GM21360 (cell line): ENCODE measurements around the gene NISCH.

ENCODE experiments used
- ATAC-seq: cut with Tn5 transposase; IDR thresholded peaks from one replicate; pipeline ENCODE4 v1.9.1; 2021; ENCODE audit warnings: mild to moderate bottlenecking, moderate library complexity; ENCODE audit not compliant: unreplicated experiment

The NISCH gene

DNA sequence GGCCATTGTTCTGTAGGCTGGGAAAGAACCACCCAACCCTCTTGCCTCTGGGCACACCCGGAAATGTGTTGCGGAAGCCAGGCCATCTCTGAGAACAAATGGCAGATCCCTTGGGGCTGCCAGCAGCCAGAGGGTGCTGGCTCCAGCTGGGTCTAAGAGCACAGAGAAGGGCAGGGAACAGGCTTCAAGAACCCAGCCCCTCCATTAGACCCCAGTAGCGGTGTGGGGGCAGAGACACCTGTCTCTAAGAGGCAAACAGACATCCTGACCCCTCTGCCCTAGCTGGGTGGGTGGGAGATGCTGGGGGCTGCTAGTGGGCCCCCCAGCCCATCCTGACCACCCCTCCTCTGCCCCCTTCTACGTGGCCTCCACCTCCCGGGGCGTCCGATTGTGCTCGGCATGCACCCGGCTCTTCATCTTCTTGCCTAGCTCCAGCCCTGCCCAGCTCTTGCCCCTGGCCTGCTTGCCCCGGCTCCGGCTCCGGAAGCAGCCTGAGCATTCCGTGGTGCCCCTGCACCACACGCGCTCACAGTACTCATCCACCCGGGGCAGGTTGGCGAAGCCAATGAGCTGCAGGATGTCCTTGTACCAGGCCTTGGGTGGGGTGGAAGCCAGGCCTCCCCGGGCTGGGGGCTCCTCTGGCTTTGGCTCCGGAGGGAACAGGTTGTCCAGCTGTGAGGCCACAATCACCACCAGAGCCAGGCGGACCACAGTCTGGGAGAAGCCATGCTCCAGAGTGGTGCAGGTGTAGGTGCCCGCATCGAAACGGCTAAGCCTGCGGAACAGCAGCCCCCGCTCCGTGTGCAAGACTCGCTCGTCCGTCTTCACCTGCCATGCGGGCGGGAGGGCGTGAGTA, 19.9 kb upstream of the NISCH start:
- ATAC-seq: no peak

DNA sequence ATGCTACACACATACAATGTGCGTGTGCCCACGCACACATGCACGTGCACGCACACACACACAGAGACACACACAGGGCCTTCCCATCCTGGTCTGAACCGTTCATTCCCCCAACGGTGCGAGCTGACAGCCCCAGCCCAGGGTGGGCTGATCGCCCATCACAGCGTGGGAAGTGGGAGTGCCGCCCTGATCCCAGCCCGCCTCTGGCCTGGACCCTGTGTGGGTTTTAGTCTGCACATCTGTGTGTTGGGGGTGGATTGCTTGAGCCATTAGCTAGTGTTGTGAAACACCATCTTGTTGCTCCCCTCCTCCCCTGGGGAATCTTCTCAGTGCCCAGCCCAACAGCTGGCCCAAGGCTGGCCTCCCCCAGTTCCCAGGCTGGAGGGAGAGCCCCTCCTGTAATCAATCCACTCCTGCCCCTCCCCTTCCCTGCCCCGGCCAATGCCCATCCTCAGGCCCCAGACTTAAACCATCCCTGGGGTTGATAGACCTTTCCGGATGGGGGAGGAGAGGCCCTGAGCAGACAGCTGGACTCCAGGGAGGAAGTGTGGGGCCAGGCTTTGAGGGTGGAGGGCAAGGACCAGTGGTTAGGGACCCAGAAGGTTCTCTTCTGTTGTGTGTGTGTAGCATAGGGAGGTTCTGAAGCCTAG, 18.8 kb upstream of the NISCH start:
- no peak for ATAC-seq

DNA sequence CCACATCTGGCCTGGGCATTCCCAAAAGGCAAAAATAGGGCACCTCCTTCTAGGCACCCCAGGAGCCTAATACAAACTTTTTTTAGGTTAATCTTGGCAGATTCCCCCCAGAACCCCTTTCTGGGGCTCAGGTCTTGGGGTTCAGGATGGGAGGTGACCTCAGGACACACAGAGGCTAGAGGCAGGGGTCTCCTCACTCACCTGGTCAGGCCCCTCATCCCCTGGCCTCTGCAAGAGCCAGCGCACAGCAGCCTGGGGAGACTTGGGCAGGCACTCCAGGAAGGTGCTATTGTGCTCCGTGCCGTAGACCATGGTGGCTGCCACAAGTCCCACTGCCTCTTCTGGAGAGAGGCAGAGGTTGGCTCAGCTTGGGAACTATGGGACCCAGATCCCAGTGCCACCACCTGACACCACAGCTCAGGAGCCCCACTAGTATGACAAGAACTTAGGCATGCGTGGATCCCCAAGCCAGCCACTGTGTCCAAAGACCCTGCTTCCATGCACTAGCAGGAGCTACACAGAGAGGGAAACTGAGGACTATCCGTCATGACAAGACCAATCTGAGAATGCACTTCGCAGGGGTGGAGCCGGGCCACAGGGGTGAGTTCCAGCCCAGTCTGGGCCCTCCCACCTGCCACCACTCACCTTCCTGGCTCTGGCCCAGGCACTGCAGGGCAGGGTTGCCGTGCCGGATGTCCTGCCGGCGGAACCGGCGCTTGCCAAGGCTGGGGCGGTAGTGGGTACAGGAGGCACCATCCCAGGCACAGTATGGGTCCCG, 17.9 kb upstream of the NISCH start:
- ATAC-seq: no peak

DNA sequence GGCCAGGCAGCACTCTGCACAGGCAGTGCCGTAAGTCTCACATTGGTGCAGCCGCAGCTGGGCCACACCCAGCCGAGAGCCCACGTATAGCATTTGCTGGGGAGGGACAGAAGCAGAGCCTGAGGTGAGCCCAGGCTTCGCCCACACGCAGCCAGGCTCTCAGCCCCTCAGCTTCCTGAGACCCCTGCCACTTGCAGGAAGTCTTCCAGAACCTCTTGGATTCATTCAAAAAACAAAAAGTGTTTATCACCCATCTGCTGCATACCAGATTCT, 17.4 kb upstream of the NISCH start:
- ATAC-seq: no peak

DNA sequence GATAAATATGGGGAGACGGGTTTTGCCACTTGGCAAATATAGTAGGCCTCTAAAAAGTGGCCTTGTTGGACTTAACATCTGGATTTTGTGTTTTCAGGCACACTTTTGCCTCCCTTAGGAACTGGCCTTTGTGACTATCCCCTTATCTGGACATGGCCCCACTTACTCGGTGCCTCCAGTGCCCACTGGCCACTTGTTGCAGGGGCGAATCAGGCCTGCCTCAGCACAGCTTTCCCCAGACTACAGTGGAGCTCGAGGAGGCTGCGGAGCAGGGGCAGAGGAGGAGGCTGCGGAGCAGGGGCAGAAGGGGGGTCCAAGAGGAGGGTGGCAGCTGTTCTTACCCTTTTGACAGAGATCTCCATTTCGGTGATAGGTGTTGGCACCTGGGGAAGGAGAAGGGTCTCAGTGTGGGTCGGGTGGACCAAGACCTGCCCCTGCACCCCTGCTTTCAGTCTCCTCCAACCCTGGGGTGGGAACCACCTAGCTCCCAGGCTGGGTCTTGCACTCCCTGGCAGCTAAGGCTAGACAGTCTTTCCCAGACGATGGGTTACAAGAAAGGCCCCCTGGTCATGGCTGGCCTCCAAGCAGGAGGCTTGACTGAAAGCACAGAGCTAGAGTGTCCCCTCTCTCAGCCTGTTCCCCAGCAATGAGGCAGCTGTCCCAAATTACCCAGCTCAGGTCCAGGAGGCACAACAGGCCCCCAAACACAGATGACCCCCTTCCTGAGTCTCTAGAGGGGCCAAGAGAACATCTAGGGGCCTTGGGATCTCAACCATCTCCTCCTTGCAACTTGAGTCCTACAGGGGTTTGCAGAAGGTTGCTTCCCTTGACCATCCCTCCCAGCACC, 16.6 kb upstream of the NISCH start:
- no peak for ATAC-seq

DNA sequence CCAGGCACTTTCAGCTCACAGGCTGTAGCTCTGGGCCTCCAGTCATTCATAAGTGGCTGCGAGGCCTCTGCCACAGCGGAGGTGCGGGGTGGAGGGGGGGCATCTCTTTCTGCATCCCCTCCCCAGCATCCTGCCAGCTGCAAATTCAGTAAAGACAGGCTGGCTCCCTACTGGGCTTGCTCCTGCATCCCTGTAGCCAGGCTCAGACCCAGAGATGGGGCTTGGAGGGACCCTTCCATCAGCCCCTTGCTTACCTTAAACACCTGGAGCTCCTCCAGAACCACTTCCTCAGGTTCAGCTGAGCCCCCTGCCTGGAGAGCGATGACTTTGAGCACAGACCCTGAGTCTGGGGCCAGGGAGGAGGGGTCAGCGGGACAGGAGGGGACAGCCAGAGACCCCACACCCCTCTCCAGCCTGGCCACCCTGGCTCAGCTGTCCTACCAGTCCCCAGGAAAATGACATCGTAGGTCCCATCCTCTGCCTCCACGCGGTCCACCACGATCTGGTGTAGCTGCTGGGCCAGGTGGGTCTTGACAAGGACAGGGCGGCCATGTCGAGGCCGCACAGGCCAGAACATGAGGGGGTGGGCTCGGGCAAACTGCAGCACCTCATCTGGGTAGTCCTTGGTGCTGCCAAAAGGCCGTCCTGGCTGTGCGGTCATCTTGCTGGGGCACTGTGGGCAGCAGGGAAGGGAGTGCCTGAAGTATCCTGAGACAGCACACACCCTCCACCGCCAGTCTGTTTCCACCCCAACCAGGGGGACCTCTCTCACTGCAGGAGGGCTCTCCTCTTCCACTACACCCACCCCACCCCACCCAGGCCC, 15.8 kb upstream of the NISCH start:
- ATAC-seq: no peak

DNA sequence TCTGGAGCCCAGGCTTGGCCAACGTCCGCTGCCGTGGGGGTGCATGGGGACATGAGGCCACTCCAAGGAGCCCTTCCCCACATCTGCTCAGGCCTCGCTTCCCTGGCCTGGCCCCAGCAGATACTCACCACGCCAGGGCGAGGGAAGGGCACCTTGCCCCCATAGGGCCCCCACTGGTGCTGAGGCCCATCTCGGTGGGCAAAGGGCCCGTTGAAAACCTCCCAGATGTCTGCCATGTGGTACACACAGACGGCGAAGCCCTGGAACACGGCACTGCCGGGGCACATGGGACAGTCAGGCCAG, 15.2 kb upstream of the NISCH start:
- ATAC-seq: no peak

DNA sequence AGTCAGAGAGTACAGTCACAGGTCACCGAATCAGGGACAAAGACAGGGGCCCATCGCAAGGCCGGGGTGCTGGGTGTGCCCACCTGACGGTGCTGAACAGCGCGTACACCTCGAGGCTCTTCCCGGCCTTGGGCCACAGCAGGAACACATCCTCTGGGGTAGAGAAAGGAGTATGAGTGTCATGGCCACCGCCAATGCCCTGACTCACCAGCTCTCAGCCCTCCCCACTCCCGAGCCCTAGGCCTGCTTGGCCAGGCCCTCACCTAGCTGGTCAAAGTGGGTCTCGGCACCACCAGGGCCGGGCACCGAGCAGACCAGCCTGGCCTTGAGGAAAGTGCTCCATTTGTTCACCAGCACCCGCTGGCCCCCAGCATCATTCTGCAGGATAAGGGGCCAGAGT, 14.7 kb upstream of the NISCH start:
- ATAC-seq: no peak

DNA sequence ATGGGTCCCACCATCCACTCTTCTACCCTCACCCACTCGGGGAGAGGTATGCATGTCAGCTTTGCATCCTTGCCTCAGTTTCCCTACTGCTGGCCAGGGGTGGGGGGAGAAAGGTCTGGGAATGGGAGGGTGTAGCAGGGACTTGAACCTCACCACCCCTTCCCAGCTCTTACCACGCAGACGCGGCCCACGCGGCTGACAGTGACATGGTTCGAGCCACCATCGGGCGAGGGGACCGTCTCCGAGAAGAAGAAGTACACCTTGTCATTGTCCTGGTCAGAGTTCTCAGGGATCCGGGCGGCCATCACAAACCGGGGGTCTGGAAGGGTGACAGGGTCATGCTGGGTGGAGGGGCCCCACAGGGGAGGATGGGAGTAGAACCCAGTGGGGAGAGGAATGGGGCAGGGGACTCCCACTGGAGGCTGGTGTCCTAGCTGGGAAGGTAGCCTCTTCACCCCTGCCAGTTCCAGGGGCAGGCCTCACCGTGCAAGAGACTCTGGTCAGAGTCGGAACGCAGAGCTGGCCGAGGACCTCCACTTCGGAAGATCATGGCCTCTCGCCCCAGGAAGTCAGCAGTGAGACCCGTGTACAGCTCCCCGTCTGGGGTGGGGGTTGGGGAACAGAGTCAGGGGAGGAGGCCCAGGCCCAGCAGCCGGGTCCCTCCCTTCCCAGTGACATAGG, 14.2 kb upstream of the NISCH start:
- ATAC-seq: no peak

DNA sequence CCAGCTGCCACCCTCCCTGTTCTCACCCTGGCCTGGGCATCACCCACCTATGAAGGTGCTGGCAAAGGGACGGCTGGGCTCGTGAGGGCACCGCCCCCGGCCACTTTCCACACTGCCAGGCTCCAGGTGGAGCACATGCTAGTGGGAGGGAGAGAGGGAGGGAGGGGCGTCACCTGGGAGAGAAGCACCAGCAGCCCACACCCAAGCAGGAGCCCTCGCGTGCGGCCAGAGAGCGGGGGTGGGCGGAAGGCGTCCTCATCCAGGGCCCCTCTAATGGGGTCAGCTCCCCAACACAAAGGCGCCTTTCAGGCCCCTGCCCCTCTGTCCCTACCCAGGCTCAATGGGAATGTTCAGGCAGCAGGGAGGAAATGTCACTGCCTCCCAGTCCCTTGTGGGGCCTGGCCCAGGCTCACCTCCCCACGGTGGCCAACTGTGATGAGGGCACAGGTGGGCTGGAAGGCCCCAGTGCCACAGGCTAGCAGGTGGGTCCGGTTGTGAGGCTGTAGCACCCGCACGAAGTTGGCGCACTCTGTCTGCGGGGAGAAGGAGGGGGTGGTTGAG, 13.6 kb upstream of the NISCH start:
- no peak for ATAC-seq

DNA sequence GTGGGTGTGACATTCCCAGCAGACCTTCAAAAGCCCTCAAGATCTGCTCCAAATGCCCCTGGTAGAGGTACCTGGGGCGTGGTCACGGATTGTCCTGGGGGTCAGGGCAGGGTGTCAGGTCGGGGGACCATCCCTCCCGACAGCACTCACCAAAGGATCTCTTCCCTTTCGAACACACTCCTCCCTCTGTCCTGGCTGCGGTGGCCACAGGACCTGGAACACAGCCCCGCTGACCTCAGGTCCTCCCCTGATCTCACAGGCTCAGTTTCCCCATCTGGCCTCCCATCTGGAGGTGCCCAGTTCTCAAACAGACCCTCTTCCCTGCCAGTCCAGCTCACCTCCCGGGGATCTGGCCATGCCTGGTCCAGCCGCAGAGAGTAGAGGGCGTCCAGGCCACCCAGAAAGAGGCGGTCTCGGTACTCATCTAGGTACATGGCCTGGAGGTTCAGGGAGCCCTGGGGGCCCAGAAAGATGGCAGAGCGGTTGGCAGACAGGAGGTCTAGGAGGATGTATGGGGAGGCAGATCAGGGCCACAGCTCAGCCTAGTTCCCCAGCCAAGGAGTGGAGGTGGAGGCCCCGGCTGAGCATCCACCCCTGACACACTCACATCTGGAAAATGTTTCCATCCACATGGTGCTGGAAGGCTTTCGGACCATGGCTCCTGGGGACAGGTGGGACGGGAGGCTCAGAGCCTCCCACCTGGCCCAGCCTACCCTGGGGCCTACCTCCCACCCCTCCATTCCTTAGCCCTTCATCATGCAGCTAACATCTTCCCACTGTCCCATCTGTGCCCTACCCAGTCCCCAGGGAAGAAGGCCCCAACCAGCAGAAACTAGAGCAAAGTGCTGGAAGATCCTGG, 12.8 kb upstream of the NISCH start:
- ATAC-seq: no peak

DNA sequence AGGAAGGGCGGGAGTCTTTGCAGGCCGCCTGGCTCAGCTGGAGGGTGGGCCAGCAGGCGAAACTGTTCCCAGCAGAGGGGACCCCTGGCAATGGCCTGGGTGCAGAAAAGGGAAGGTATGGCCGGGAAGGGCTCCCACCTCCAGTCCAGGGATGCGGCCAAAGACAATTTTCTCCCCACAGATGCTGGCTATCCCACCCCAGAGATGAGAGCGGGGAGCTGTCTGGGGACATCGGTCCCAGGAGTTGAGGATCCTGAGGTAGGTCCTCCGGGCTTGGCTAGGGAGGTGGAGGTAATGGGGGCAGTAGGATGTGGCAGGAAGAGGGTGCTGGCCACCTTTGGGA, 12.2 kb upstream of the NISCH start:
- no peak for ATAC-seq

DNA sequence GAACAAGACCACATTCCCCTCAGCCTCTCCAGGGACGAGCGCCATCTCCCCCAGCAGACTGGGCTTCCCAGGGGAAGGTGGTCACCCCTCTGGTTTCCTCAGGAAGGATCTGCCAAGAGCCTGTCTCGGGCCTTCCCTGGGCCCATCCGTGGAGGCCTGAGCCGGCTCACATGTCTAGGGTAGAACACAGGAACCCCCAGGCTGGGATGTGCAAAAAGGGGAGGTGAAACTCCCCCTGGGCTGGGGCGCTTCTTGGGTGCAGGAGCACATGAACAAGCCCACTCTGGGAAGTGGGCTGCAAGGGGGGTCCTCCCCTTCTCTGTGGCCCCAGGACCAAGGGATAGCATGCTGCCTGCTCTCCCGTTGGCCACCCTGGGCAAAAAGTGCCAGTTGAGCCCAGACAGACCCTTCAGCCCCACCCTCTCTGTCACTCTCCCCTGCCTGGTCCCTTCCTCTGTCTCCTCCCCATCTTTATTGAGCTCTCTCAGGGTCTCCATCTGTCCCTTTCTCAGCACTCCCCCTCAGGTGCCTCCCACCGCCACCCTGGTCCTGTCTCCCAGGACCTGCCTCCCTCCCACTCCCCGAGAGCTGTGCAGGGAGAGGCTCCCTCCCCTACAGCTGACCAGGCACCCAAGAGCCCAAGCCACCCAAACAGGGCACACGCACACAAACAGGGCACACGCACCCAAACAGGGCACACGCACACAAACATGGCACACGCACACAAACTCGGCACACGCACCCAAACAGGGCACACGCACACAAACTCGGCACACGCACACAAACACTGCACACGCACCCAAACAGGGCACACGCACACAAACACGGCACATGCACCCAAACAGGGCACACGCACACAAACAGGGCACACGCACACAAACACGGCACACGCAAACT, 11.4 kb upstream of the NISCH start:
- ATAC-seq: no peak

DNA sequence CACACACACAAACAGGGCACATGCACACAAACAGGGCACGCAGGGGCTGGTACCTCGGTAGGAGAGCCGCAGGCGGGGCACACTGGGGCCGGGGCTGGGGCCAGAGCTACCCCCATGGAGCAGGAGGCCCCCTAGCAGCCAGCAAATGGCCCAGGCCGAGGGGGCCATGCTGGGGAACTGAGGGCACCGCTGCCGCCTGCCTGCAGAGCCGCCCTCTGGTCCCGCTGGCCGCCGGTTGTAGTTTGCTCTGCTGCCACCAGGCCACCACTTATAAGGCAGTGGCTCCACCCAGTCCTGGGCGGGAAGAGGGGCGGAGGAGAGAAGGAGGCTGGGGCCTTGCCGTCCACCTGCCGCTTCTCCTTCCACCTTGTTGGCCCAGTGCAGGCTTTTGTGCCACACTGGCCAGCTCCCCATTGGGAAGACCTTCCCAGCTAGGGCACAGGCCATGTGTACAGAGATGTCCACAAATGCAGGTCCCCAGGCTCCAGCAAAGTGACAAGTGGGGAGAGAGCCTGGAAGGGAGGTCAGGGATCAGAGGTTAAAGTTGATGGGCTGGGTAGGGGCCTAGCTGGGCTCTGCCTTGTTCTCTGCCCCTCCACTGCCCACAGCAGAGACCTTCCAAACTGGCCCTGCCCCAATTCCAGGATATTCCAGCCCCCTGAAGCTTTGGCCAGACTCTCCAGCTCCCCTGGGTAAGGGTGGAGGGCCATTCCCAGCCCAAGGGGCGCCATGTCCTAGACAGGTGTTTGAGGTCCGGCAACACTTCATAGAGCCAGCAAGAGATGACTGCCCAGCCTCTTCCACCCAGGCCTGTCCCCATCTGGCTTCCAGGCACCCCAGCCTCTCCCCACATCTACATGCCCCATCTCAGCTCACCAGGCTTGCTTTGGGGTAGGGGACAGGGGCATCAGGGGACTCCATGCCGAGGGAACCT, 10.3 kb upstream of the NISCH start, which contains the start of gene SEMA3G:
SEMA3G (minus strand) TSS at position 244 of the 934 bp plus-strand sequence; CDS start at position 168, 76 bp downstream.
- peak; percentile 80 for ATAC-seq

DNA sequence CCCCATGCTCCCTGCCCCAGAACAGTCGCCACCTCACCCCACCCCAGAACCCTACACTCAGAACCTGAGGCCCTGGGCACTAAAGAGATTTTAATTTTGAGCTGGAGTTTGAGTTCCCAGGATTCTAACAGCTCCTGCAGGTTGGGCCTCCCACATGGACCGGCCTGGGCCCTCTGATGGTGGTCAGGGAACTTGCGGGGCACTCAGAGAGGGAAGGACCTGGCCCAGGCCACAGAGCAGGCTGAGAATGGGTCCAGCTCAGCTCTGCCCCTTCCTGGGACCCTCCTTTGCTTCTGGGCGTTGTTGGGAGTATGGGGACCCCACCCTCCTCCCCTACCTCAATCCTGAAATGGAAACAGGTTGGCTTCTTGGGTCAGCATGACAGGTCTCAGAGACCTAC, 9.4 kb upstream of the NISCH start:
- no peak for ATAC-seq
